ENCODE measurements around the gene S100A14. TPM values are rescaled to one million over a fixed set of nuclear protein-coding genes. Genes with fewer than 3 reads are reported as not detected.

S100A14 gene
- total RNA-seq, 2 experiments from 2014 or later, result not detected

- Histone ChIP-seq H3K9me2 (ENCODE audit: insufficient read depth, low read length) (no peaks in the 10 kb centered on the region), H3K9me3 (ENCODE audit: low read length) (no peaks in the 10 kb centered on the region), H3K79me2 (ENCODE audit: insufficient read depth, low read depth, low read length) (no peaks in the 10 kb centered on the region), H3K27ac (ENCODE audit: low read depth, low read length, poor library complexity, severe bottlenecking) (no peak overlapping the region), H3K4me2 (ENCODE audit: low read length) (no peak overlapping the region), H3K4me3 (ENCODE audit: low read depth, low read length, poor library complexity, severe bottlenecking) (no peak overlapping the region), H3K4me1 (ENCODE audit: insufficient read depth, low read length, poor library complexity, severe bottlenecking) (peaks cover 5% of the 10 kb centered on the region), H2AFZ (ENCODE audit: low read length) (no peak overlapping the region), H3K36me3 (ENCODE audit: insufficient read depth, low read length) (no peaks in the 10 kb centered on the region), H4K20me1 (ENCODE audit: insufficient read depth, low read length) (no peaks in the 10 kb centered on the region)
- no peak for TF ChIP-seq CTCF (conservative IDR thresholded peaks at IDR 0.05; ENCODE audit: low read length)
- no peak for TF ChIP-seq EZH2phosphoT487 (IDR thresholded peaks at IDR 0.05; ENCODE audit: borderline replicate concordance, low read depth, low read length)
- ChIA-PET CTCF (ENCODE audit: unreplicated experiment) (interaction anchor here (0.5 kb wide), 1 partner anchor 75 kb away, joined by 3 read pairs; no protein-coding TSS in a partner anchor), POLR2A (interaction anchor here (0.6 to 1.4 kb wide), 2 partner anchors 18 to 21 kb away, joined by 4 to 5 read pairs; no protein-coding TSS in a partner anchor)
- no TSS peak for BruUV-seq (replicated peaks)
- no peak for DNase-seq (ENCODE audit: low spot score)
- intact Hi-C loops (cut with micrococcal nuclease; ENCODE audit: unreplicated experiment), result no loop called here
Measured at GRCh38 chr1:153614189-153614900, 1.8 kb downstream of the S100A14 start.

- Histone ChIP-seq H3K79me2 (ENCODE audit: insufficient read depth, low read depth, low read length) (no peaks in the 10 kb centered on the region), H3K36me3 (ENCODE audit: insufficient read depth, low read length) (no peaks in the 10 kb centered on the region), H2AFZ (ENCODE audit: low read length) (no peak overlapping the region), H3K9me2 (ENCODE audit: insufficient read depth, low read length) (no peaks in the 10 kb centered on the region), H3K4me3 (ENCODE audit: low read depth, low read length, poor library complexity, severe bottlenecking) (no peak overlapping the region), H3K27ac (ENCODE audit: low read depth, low read length, poor library complexity, severe bottlenecking) (no peak overlapping the region), H3K4me2 (ENCODE audit: low read length) (no peak overlapping the region), H3K4me1 (ENCODE audit: insufficient read depth, low read length, poor library complexity, severe bottlenecking) (peaks cover 5% of the 10 kb centered on the region), H4K20me1 (ENCODE audit: insufficient read depth, low read length) (no peaks in the 10 kb centered on the region), H3K9me3 (ENCODE audit: low read length) (no peaks in the 10 kb centered on the region)
- no peak for DNase-seq (ENCODE audit: low spot score)
- intact Hi-C loops (cut with micrococcal nuclease; ENCODE audit: unreplicated experiment), result no loop called here
- ChIA-PET POLR2A (interaction anchor here (0.6 kb wide), 1 partner anchor 9 kb away, joined by 4 read pairs; no protein-coding TSS in a partner anchor), CTCF (ENCODE audit: unreplicated experiment) (no interaction called here)
- BruUV-seq (replicated peaks), result no TSS peak
- TF ChIP-seq EZH2phosphoT487 (IDR thresholded peaks at IDR 0.05; ENCODE audit: borderline replicate concordance, low read depth, low read length), result no peak
- no peak for TF ChIP-seq CTCF (conservative IDR thresholded peaks at IDR 0.05; ENCODE audit: low read length)
Measured at GRCh38 chr1:153613406-153613805, 2.7 kb downstream of the S100A14 start.

- Histone ChIP-seq H3K36me3 (ENCODE audit: insufficient read depth, low read length) (no peaks in the 10 kb centered on the region), H3K4me2 (ENCODE audit: low read length) (no peak within 1 kb of the TSS)
- TF ChIP-seq EZH2phosphoT487 (IDR thresholded peaks at IDR 0.05; ENCODE audit: borderline replicate concordance, low read depth, low read length) (no peak), CTCF (conservative IDR thresholded peaks at IDR 0.05; ENCODE audit: low read length) (no peak)
Measured at GRCh38 chr1:153612755-153613331, 3.3 kb downstream of the S100A14 start, which contains the start of gene S100A16. Gene S100A16, minus strand, starts transcription at chr1:153613137. Its CDS starts 4,986 bp downstream, at chr1:153608151.

More at GRCh38 chr1:153612755-153613331, 3.3 kb downstream of the S100A14 start, which contains the start of gene S100A16:
- H3K79me2 ChIP-seq (ENCODE audit: insufficient read depth, low read depth, low read length), result no peaks in the 10 kb centered on the region
- CTCF ChIA-PET (ENCODE audit: unreplicated experiment), result no interaction called here
- POLR2A ChIA-PET, result interaction anchor here (0.5 to 1.2 kb wide), 3 partner anchors 9 to 32 kb away, joined by 3 to 4 read pairs (median 3); no protein-coding TSS in a partner anchor
- no peaks in the 10 kb centered on the region for H3K9me3 ChIP-seq (ENCODE audit: low read length)
- H4K20me1 ChIP-seq (ENCODE audit: insufficient read depth, low read length), result no peaks in the 10 kb centered on the region
- no peak for DNase-seq (ENCODE audit: low spot score)
- no peak within 1 kb of the TSS for H3K27ac ChIP-seq (ENCODE audit: low read depth, low read length, poor library complexity, severe bottlenecking)
- H3K9me2 ChIP-seq (ENCODE audit: insufficient read depth, low read length), result no peaks in the 10 kb centered on the region
- BruUV-seq (replicated peaks), result no TSS peak
- intact Hi-C loops (cut with micrococcal nuclease; ENCODE audit: unreplicated experiment), result no loop called here
- no peak within 1 kb of the TSS for H3K4me3 ChIP-seq (ENCODE audit: low read depth, low read length, poor library complexity, severe bottlenecking)
- H3K4me1 ChIP-seq (ENCODE audit: insufficient read depth, low read length, poor library complexity, severe bottlenecking), result peaks cover 2% of the 10 kb centered on the region
- no peak within 1 kb of the TSS for H2AFZ ChIP-seq (ENCODE audit: low read length)

All from OCI-LY7 (cell line).